ENCODE results near the gene RSAD2. TPM values are rescaled to one million over a fixed set of nuclear protein-coding genes. Genes with fewer than 3 reads are reported as not detected.
A peak's percentile ranks its signal among the peaks of the same experiment; 100 is the strongest.
"Not testable (repeated sequence)": the region's sequence is repeated elsewhere in the genome, so short reads cannot be mapped to it uniquely, and the experiment has no call there.

RSAD2 gene, protein sequence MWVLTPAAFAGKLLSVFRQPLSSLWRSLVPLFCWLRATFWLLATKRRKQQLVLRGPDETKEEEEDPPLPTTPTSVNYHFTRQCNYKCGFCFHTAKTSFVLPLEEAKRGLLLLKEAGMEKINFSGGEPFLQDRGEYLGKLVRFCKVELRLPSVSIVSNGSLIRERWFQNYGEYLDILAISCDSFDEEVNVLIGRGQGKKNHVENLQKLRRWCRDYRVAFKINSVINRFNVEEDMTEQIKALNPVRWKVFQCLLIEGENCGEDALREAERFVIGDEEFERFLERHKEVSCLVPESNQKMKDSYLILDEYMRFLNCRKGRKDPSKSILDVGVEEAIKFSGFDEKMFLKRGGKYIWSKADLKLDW
- 1 to 10 TPM; 2.2 to 3.7 (median 2.8) TPM for polyA plus RNA-seq (ENCODE audit: insufficient read length in 10 of 10)
- long read RNA-seq, donor 1, result 0 reads
- long read RNA-seq, donor 2, partial matches to known transcripts, result 0 of 1 reads
- long read RNA-seq, donor 2, other reads (novel, unspliced or antisense), result 0 of 1 reads
- long read RNA-seq, donor 3, result 0 reads
- long read RNA-seq, donor 4, result 0 reads
- long read RNA-seq, donor 5, result 0 reads
- long read RNA-seq, donor 6, result 0 reads
- long read RNA-seq, donor 7, result 0 reads
- long read RNA-seq, donor 8, result 0 reads
- long read RNA-seq, donor 9, result 0 reads

- peak in 2 of 3 donors; percentile 73 to 78 for DNase-seq
Measured at GRCh38 chr2:6877402-6878304, at the start of gene RSAD2. TSS of gene RSAD2 (plus strand) at chr2:6877777. CDS start at chr2:6877801, 24 bp downstream.

DNA sequence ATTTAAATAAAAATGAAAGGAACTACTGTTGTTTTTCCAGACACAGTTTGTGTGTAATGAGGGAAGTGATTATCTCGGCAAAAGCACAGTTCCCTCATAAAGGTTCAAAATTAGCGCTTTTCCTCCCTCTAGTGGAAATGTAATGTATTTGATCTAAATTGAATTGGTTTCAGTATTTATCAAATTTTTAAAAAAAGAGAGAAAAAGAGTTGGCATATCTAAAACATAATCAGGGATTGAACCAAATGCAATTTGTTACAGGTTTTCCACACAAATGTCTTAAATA lies 49.3 kb upstream of the RSAD2 start:
- peak; percentile 49 to 81 (median 60) for DNase-seq

DNA sequence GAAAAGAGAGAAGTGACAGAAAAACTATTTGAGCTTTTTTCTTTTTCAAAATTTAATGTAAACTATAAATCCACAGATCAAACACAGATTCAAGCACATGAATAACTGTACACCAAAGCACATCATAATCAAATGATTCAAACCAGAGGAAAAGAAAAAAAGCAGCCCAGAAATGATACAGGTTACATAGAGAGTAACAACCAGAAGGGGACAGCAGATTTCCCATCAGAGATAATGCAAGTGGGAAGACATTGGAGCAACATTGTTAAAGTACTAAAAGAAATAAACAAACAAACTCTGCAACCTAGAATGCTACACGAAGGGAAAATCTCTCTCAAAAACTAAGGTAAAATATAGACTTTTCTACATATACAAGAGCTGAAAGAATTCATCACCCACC lies 46.3 kb upstream of the RSAD2 start:
- no peak for DNase-seq

- no peak for DNase-seq
Measured at GRCh38 chr2:6832596-6833299, 44.8 kb upstream of the RSAD2 start.

- no peak for DNase-seq
Measured at GRCh38 chr2:6833300-6833604, 44.3 kb upstream of the RSAD2 start.

GRCh38 chr2:6834163-6834562 lies 43.4 kb upstream of the RSAD2 start:
- no peak for DNase-seq

GRCh38 chr2:6835467-6835866 lies 42.1 kb upstream of the RSAD2 start:
- DNase-seq, result no peak

GRCh38 chr2:6838673-6839319 lies 38.8 kb upstream of the RSAD2 start:
- DNase-seq, result no peak

GRCh38 chr2:6841537-6842287 lies 35.9 kb upstream of the RSAD2 start:
- no peak for DNase-seq

GRCh38 chr2:6845312-6845711 lies 32.3 kb upstream of the RSAD2 start:
- no peak for DNase-seq

DNA sequence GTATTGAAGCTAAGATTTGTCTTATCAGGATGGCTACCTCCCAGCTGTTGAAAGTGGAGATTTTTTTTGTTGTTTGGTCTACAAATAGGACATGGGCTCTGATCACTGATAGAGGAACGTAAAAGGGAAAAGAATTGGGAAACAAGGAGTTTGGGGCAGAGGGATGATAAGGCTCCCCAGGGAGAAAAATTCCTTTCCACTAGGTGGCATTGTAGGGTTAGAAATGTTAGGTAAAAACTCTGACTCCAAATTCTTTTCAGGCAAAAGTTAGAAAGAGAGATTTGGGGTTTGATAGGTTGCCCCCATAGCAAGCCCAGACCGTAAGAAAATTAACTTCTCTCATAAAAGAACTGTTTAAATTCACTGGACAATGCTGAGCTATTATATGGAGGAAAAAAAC lies 31.7 kb upstream of the RSAD2 start:
- no peak for DNase-seq

DNA sequence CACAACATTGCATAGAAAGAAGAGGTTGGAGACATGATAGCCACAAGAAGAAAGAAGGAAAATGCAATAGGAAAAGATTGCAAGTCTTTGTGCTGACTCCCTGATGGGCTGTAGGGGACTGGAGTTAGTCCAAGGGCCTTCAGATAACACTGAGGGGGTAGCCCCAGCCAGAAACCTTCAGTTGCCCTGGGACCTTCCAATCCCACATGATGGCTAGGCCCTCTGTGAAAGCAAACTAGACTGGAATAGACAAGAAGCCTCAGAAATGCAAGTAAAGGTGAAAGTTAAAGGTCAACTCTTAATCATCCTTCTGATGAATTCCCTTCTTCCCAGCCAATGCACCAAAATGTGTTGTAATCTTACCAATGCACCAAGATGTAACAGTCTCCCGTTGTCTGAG lies 31.0 kb upstream of the RSAD2 start:
- DNase-seq, result no peak

- no peak for DNase-seq
Measured at GRCh38 chr2:6846967-6847681, 30.5 kb upstream of the RSAD2 start.

GRCh38 chr2:6852195-6852594 lies 25.4 kb upstream of the RSAD2 start:
- DNase-seq, result no peak

DNA sequence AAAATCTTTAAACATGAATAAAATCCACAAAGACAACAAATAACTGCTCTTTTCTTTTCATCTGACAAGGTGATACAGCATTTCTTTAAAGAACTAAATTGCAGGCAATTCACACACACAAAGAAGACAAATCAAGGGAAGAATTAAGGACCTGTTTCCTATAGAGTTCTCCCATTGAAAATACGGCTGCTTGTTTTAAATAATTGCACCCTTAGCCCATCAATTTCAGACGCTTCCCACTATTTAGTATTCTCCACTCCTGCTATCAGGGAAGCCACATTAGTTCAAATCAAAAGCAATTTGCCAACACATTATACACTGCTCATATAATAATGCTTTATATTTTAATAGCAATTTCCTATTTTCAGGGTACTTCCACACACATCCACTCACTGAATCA lies 23.2 kb upstream of the RSAD2 start:
- no peak for DNase-seq

DNA sequence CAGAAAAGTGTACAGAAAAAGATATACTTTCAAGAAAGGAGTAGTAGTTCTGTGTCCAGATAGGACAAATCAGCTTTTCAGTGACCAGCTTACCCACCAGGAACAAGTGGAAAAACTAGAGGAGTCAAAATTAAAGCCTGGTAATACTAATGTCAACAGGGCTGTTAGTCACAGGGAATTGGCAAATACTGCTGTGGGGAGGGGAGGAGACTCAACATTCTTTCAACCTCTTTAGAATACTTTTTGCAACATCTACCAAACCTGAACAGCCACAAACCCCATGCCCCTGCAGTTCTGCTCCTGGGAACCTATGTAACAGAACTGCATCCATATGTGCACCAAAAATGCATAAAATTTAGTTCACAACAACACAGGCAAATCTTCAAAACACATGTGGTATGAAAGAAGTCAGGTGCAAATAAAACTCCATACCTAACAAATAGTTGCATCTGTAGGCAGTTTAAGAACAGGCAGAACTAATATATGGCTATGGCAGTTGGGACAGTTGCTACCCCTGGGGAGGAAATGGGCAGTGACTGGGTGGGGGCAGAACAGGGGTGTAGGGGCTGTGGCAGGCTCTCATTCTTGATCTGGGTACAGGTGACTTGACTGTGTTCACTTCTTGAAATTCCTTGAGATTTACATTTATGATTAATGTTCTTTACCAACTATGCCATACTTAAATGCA lies 21.6 kb upstream of the RSAD2 start:
- DNase-seq, result no peak

DNA sequence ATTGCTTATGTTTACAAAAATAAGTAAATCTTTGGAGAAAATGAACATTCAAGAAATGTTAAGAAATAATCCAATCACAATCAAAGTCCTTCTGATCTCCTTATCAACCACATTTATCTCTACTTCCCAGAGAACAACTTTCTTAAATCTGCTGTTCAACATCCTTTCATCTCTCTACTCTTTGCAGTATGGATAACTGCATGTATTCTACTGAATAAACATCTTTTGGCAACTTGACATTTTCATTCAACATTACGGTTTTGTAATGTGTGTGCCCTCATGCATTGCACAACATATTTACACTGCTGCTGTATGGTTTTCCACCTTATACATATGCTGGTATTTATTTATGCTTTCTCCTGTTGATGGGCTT lies 21.0 kb upstream of the RSAD2 start:
- no peak for DNase-seq

DNA sequence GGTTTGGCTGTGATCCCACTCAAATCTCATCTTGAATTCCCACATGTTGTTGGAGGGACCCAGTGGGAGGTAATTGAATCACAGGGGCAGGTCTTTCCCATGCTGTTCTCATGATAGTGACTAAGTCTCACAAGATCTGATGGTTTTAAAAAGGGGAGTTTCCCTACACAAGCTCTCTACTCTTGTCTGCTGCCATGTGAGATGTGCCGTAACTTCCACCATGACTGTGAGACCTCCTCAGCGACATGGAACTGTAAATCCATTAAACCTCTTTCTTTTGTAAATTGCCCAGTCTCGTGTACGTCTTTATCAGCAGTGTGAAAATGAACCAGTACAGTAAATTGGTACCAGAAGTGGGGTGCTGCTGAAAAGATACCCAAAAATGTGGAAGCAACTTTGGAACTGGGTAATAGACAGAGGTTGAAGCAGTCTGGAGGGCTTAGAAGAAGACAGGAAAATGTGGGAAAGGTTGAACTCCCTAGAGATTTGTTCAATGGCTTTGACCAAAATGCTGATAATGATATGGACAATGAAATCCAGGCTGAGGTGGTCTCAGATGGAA lies 19.0 kb upstream of the RSAD2 start:
- DNase-seq, result not testable (repeated sequence)

DNA sequence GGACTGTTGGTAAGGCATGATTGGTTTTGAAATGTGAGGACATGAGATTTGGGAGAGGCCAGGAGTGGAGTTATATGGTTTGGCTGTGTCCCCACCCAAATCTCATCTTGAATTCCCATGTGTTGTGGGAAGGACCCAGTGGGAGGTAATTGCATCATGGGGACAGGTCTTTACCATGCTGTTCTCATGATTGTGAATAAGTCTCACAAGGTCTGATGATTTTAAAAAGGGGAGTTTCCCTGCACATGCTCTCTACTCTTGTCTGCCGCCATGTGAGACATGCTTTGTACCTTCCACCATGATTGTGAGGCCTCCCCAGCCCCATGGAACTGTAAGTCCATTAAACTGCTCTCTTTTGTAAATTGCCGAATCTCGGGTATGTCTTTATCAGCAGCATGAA lies 17.3 kb upstream of the RSAD2 start:
- no peak for DNase-seq

Measured in muscle of back (tissue), 13 donors.